Measurements from ENCODE around the gene HPCAL1. TPM values are rescaled to one million over a fixed set of nuclear protein-coding genes. Genes with fewer than 3 reads are reported as not detected.

The HPCAL1 gene
- total RNA-seq, 1 experiment from 2014 or later = 35.1 TPM

- H3K27ac Mint-ChIP-seq (ENCODE audit: unreplicated experiment) = no peak overlapping the region
- intact Hi-C loops (cut with micrococcal nuclease; ENCODE audit: unreplicated experiment) = no loop called here
- no peak overlapping the region for H3K4me3 Mint-ChIP-seq (ENCODE audit: low read depth, unreplicated experiment)
- DNase-seq = no peak
- H3K9me3 Mint-ChIP-seq (ENCODE audit: low read depth, unreplicated experiment) = no peaks in the 10 kb centered on the region
- peaks cover 8% of the 10 kb centered on the region for H3K4me1 Mint-ChIP-seq (ENCODE audit: low read depth, unreplicated experiment)
- CTCF ChIA-PET = no interaction called here
- BruUV-seq (replicated peaks) = no TSS peak
- H3K27me3 Mint-ChIP-seq (ENCODE audit: unreplicated experiment) = no peaks in the 10 kb centered on the region
- TF ChIP-seq, protein P1, sequence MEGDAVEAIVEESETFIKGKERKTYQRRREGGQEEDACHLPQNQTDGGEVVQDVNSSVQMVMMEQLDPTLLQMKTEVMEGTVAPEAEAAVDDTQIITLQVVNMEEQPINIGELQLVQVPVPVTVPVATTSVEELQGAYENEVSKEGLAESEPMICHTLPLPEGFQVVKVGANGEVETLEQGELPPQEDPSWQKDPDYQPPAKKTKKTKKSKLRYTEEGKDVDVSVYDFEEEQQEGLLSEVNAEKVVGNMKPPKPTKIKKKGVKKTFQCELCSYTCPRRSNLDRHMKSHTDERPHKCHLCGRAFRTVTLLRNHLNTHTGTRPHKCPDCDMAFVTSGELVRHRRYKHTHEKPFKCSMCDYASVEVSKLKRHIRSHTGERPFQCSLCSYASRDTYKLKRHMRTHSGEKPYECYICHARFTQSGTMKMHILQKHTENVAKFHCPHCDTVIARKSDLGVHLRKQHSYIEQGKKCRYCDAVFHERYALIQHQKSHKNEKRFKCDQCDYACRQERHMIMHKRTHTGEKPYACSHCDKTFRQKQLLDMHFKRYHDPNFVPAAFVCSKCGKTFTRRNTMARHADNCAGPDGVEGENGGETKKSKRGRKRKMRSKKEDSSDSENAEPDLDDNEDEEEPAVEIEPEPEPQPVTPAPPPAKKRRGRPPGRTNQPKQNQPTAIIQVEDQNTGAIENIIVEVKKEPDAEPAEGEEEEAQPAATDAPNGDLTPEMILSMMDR (IDR thresholded peaks at IDR 0.05; ENCODE audit: unreplicated experiment) = no peak
- peaks cover 32% of the 10 kb centered on the region for H3K36me3 Mint-ChIP-seq (ENCODE audit: insufficient read depth, unreplicated experiment)
Observed at GRCh38 chr2:10437806-10438205, 135.1 kb downstream of the HPCAL1 start.

- CTCF ChIA-PET = no interaction called here
- no peak overlapping the region for H3K4me3 Mint-ChIP-seq (ENCODE audit: low read depth, unreplicated experiment)
- DNase-seq = no peak
- peaks cover 37% of the 10 kb centered on the region for H3K36me3 Mint-ChIP-seq (ENCODE audit: insufficient read depth, unreplicated experiment)
- no peak overlapping the region for H3K27ac Mint-ChIP-seq (ENCODE audit: unreplicated experiment)
- no TSS peak for BruUV-seq (replicated peaks)
- no peaks in the 10 kb centered on the region for H3K9me3 Mint-ChIP-seq (ENCODE audit: low read depth, unreplicated experiment)
- TF ChIP-seq, protein P1 (IDR thresholded peaks at IDR 0.05; ENCODE audit: unreplicated experiment) = no peak
- H3K27me3 Mint-ChIP-seq (ENCODE audit: unreplicated experiment) = no peaks in the 10 kb centered on the region
- H3K4me1 Mint-ChIP-seq (ENCODE audit: low read depth, unreplicated experiment) = no peaks in the 10 kb centered on the region
- intact Hi-C loops (cut with micrococcal nuclease; ENCODE audit: unreplicated experiment) = no loop called here
Observed at GRCh38 chr2:10438688-10439087, 136.0 kb downstream of the HPCAL1 start.

DNA sequence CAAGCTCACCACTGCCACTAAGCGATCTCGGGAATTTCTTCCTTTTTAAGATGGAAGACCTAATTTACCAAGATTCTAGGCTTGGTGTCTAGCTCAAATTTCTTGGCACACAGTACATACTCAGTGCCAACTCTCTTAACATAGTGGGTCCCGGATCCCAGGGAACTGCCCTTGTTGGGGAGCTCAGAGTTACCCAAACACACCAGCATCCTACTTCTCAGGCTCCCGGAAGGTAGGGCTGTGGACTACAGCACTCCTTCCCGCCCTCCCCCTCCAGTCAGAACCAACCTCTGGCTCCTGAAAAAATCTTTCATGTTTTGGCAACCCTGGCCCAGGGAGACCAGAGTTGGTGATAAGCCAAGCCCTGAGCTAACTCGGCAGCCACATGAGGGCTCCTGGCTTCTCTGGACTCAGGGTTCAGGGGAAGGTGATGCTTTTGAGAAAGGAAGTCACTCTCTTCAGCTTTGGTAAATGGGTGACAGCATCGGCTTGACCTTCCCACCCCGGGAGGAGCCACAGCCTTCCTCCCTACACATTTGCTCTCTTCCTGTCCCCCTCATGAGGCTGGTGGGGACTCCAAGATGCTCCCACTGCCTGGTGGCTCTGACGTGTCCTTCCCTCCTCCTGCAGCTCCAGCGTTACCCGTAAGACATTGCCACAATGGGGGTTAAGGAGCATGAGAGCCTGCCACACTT lies 136.6 kb downstream of the HPCAL1 start:
- no peak overlapping the region for H3K27ac Mint-ChIP-seq (ENCODE audit: unreplicated experiment)
- peaks cover 34% of the 10 kb centered on the region for H3K36me3 Mint-ChIP-seq (ENCODE audit: insufficient read depth, unreplicated experiment)
- no peaks in the 10 kb centered on the region for H3K27me3 Mint-ChIP-seq (ENCODE audit: unreplicated experiment)
- H3K4me1 Mint-ChIP-seq (ENCODE audit: low read depth, unreplicated experiment) = peaks cover under 1% of the 10 kb centered on the region
- no peak for DNase-seq
- H3K9me3 Mint-ChIP-seq (ENCODE audit: low read depth, unreplicated experiment) = no peaks in the 10 kb centered on the region
- no TSS peak for BruUV-seq (replicated peaks)
- TF ChIP-seq, protein P1 (IDR thresholded peaks at IDR 0.05; ENCODE audit: unreplicated experiment) = no peak
- CTCF ChIA-PET = interaction anchor here (0.5 kb wide), 1 partner anchor 9 kb away, joined by 4 read pairs; the partner anchor contains the start of gene ODC1
- H3K4me3 Mint-ChIP-seq (ENCODE audit: low read depth, unreplicated experiment) = no peak overlapping the region
- intact Hi-C loops (cut with micrococcal nuclease; ENCODE audit: unreplicated experiment) = no loop called here

DNA sequence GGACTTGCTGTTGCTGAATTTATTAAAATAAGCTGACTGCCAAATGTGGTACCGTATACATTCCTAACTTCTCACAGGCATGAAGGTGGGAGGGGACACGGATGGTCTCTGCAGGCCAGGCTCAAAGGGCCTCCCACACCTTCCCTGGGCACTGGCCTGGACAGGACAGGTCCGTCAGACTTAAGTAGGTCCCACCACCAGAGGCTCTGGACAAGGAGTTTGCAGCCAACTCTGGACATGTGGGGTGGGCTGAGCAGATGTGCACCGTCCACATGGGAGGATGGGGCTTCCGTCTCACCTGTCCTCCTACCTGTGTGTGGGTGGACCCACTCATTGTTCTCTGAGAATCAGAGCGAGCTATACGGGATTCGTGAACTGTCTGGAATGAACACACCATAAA lies 137.3 kb downstream of the HPCAL1 start:
- Mint-ChIP-seq H3K4me1 (ENCODE audit: low read depth, unreplicated experiment) (peaks cover 7% of the 10 kb centered on the region), H3K27ac (ENCODE audit: unreplicated experiment) (no peak overlapping the region)

More for the DNA sequence above, 137.3 kb downstream of the HPCAL1 start:
- Mint-ChIP-seq H3K4me3 (ENCODE audit: low read depth, unreplicated experiment) (no peak overlapping the region), H3K9me3 (ENCODE audit: low read depth, unreplicated experiment) (no peaks in the 10 kb centered on the region), H3K27me3 (ENCODE audit: unreplicated experiment) (no peaks in the 10 kb centered on the region), H3K36me3 (ENCODE audit: insufficient read depth, unreplicated experiment) (peaks cover 38% of the 10 kb centered on the region)
- TF ChIP-seq, protein P1 (IDR thresholded peaks at IDR 0.05; ENCODE audit: unreplicated experiment) = no peak
- no peak for DNase-seq
- CTCF ChIA-PET = interaction anchor here (0.5 kb wide), 1 partner anchor 8 kb away, joined by 4 read pairs; the partner anchor contains the start of gene ODC1
- BruUV-seq (replicated peaks) = no TSS peak
- intact Hi-C loops (cut with micrococcal nuclease; ENCODE audit: unreplicated experiment) = loop anchor here (2.0 to 10.0 kb wide), 2 partner anchors 95 to 367 kb away; no protein-coding TSS in a partner anchor
